ENCODE measurements around the gene GOLGA1. TPM values are rescaled to one million over a fixed set of nuclear protein-coding genes. Genes with fewer than 3 reads are reported as not detected.

The GOLGA1 gene
- total and polyA plus RNA-seq, 9 of the 15 experiments (the other 6 are each of a cell fraction or from before 2014, with no cell fraction given) = 2.9 to 15.9 (median 8.5) TPM

- TF ChIP-seq, protein P1, sequence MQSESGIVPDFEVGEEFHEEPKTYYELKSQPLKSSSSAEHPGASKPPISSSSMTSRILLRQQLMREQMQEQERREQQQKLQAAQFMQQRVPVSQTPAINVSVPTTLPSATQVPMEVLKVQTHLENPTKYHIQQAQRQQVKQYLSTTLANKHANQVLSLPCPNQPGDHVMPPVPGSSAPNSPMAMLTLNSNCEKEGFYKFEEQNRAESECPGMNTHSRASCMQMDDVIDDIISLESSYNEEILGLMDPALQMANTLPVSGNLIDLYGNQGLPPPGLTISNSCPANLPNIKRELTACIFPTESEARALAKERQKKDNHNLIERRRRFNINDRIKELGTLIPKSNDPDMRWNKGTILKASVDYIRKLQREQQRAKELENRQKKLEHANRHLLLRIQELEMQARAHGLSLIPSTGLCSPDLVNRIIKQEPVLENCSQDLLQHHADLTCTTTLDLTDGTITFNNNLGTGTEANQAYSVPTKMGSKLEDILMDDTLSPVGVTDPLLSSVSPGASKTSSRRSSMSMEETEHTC (IDR thresholded peaks at IDR 0.05) = peak; percentile 20; the same call in 1 of the 2 replicates
- peak; percentile 86 for TF ChIP-seq MYC (IDR thresholded peaks at IDR 0.05; ENCODE audit: low read depth, low read length)
- TF ChIP-seq MYC (CRISPR knock-in tag; IDR thresholded peaks at IDR 0.05; ENCODE audit: borderline replicate concordance, low read depth) = no peak
- TF ChIP-seq ZNF512 (tag; IDR thresholded peaks at IDR 0.05) = no peak
- no peak for TF ChIP-seq CCAR2 (IDR thresholded peaks at IDR 0.05; ENCODE audit: low read depth, low read length)
- TF ChIP-seq STAT5A (IDR thresholded peaks at IDR 0.05; ENCODE audit: borderline replicate concordance, low read length) = no peak; the same call in 1 of the 2 replicates
- no peak for TF ChIP-seq PTRF (tag; IDR thresholded peaks at IDR 0.05)
- TF ChIP-seq E4F1 (CRISPR knock-in tag; IDR thresholded peaks at IDR 0.05; ENCODE audit: borderline replicate concordance) = no peak
- no peak for TF ChIP-seq FOS (IDR thresholded peaks at IDR 0.05; ENCODE audit: extremely low read depth, insufficient read length)
- peak in 1 of 2 experiments; percentile 32; a peak in 3 of 4 replicates for TF ChIP-seq SRF (CRISPR knock-in tag; IDR thresholded peaks at IDR 0.05)
- TF ChIP-seq HES1 (IDR thresholded peaks at IDR 0.05; ENCODE audit: low read depth) = no peak
- TF ChIP-seq RFX7 (CRISPR knock-in tag; IDR thresholded peaks at IDR 0.05) = no peak
- peak; percentile 44; the same call in 1 of the 2 replicates for TF ChIP-seq NCOR1 (IDR thresholded peaks at IDR 0.05)
- TF ChIP-seq, protein P2, sequence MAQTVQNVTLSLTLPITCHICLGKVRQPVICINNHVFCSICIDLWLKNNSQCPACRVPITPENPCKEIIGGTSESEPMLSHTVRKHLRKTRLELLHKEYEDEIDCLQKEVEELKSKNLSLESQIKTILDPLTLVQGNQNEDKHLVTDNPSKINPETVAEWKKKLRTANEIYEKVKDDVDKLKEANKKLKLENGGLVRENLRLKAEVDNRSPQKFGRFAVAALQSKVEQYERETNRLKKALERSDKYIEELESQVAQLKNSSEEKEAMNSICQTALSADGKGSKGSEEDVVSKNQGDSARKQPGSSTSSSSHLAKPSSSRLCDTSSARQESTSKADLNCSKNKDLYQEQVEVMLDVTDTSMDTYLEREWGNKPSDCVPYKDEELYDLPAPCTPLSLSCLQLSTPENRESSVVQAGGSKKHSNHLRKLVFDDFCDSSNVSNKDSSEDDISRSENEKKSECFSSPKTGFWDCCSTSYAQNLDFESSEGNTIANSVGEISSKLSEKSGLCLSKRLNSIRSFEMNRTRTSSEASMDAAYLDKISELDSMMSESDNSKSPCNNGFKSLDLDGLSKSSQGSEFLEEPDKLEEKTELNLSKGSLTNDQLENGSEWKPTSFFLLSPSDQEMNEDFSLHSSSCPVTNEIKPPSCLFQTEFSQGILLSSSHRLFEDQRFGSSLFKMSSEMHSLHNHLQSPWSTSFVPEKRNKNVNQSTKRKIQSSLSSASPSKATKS (CRISPR knock-in tag; IDR thresholded peaks at IDR 0.05) = no peak
- no peak for TF ChIP-seq KDM2B (CRISPR knock-in tag; IDR thresholded peaks at IDR 0.05)
- no peak for TF ChIP-seq PHTF2 (CRISPR knock-in tag; IDR thresholded peaks at IDR 0.05)
- peak; percentile 63 for TF ChIP-seq FOSL1 (tag; conservative IDR thresholded peaks at IDR 0.05)
Measured at GRCh38 chr9:124940894-124941678, at the start of gene GOLGA1 (continued).
